ENCODE data around the gene SERAC1. TPM values are rescaled to one million over a fixed set of nuclear protein-coding genes. Genes with fewer than 3 reads are reported as not detected.

Gene SERAC1
- total RNA-seq, 1 experiment from 2014 or later, result 7.6 TPM

DNA sequence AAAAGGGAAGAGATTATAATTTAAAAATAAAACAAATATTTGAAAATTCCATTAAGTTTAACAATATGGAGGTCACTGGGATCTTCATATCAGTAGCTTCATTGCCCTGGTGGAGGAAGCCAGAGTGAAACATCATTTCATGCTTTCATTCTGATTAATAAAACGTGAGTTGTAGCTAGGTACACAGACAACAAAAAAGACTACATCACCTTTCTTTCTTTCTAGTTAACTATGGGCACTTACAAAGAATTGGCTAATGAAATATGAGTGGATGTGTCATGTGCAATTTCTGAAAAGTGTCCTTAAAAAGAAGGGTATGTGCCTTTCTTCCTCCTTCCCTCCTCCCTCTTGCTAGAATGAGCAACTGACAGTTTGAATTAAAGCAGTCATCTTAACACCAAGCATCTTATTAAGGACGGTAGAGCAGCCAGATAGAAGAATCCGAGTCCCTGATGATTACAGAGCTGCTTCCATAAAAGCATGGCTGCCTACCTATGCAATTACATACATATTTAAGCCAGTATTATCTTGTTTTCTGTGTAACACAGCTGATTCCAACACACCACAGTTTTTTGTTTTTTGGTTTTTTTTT lies 3.4 kb downstream of the SERAC1 start:
- no peak overlapping the region for H3K23ac ChIP-seq (ENCODE audit: insufficient read length, low read depth, low read length)
- H3K27ac Mint-ChIP-seq, result no peak overlapping the region
- H3K9ac ChIP-seq (ENCODE audit: extremely low read depth, insufficient read length, low read length), result no peak overlapping the region
- no peak overlapping the region for H3K56ac ChIP-seq (ENCODE audit: insufficient read length, low read depth, low read length)
- H3K4ac ChIP-seq (ENCODE audit: low read depth, low read length), result no peak overlapping the region
- 0 out of 2 replicates have a peak, but pooled peaks cover 2% of the 10 kb centered on the region for H3K4me1 ChIP-seq (ENCODE audit: insufficient read depth, low read length)
- DNase-seq, result no peak
- no peak overlapping the region for H3K27ac ChIP-seq (ENCODE audit: insufficient read length, low read depth, low read length)
- peaks cover 0 to 4% (median 0%) of the 10 kb centered on the region in 3 experiments; a peak in 3 of 7 replicates for H3K36me3 Mint-ChIP-seq (ENCODE audit: insufficient read depth in 1 of 3, low read depth in 3 of 3)
- H3K4me2 ChIP-seq (ENCODE audit: insufficient read depth, insufficient read length, low read length), result no peak overlapping the region
- H2BK120ac ChIP-seq (ENCODE audit: low read depth, low read length, poor library complexity, severe bottlenecking), result no peak overlapping the region
- no peaks in the 10 kb centered on the region for H3K9me3 ChIP-seq (ENCODE audit: control insufficient read depth, low read depth, low read length)
- H3K9me3 Mint-ChIP-seq, result no peaks in the 10 kb centered on the region; a peak in 1 of 5 replicates
- H3K27me3 Mint-ChIP-seq (ENCODE audit: low read depth), result peaks cover 18% of the 10 kb centered on the region
- no peak overlapping the region for H2BK15ac ChIP-seq (ENCODE audit: low read depth, low read length)
- no peak overlapping the region for H4K5ac ChIP-seq (ENCODE audit: insufficient read length, low read depth, low read length)
- no peak overlapping the region for H3T11ph ChIP-seq (ENCODE audit: low read length)
- no peak overlapping the region for H4K8ac ChIP-seq (replicated peaks; ENCODE audit: insufficient read length, low read depth, low read length)
- TF ChIP-seq, protein P1, sequence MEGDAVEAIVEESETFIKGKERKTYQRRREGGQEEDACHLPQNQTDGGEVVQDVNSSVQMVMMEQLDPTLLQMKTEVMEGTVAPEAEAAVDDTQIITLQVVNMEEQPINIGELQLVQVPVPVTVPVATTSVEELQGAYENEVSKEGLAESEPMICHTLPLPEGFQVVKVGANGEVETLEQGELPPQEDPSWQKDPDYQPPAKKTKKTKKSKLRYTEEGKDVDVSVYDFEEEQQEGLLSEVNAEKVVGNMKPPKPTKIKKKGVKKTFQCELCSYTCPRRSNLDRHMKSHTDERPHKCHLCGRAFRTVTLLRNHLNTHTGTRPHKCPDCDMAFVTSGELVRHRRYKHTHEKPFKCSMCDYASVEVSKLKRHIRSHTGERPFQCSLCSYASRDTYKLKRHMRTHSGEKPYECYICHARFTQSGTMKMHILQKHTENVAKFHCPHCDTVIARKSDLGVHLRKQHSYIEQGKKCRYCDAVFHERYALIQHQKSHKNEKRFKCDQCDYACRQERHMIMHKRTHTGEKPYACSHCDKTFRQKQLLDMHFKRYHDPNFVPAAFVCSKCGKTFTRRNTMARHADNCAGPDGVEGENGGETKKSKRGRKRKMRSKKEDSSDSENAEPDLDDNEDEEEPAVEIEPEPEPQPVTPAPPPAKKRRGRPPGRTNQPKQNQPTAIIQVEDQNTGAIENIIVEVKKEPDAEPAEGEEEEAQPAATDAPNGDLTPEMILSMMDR (conservative IDR thresholded peaks at IDR 0.05), result no peak
- no peak overlapping the region for H2AK5ac ChIP-seq (ENCODE audit: insufficient read length, low read length)
- H3K4me3 Mint-ChIP-seq, result no peak overlapping the region
- H2BK20ac ChIP-seq (ENCODE audit: low read depth, low read length, poor library complexity, severe bottlenecking), result no peak overlapping the region
- no peaks in the 10 kb centered on the region for H4K20me1 ChIP-seq (ENCODE audit: control insufficient read depth, insufficient read depth, insufficient read length)
- H3K4me1 Mint-ChIP-seq, result peaks cover 25 to 32% of the 10 kb centered on the region in 2 experiments
- H3K18ac ChIP-seq (ENCODE audit: insufficient read length, low read depth, low read length), result no peak overlapping the region
- peaks cover 2% of the 10 kb centered on the region; the same call in 1 of the 2 replicates for H3K27me3 ChIP-seq (ENCODE audit: insufficient read depth, low read length)
- H2AFZ ChIP-seq (ENCODE audit: low read length), result no peak overlapping the region
- no peaks in the 10 kb centered on the region for H3K79me1 ChIP-seq (ENCODE audit: insufficient read depth, low read depth, low read length, poor library complexity, severe bottlenecking)
- H3K79me2 ChIP-seq (ENCODE audit: insufficient read depth, low read length), result no peaks in the 10 kb centered on the region; the same call in 1 of the 2 replicates
- H2BK12ac ChIP-seq (ENCODE audit: insufficient read length, low read depth, low read length), result no peak overlapping the region
- no peak overlapping the region for H4K91ac ChIP-seq (ENCODE audit: insufficient read length, low read depth, low read length)
- no peak overlapping the region for H2BK5ac ChIP-seq (ENCODE audit: insufficient read length, low read length)
- WGBS (ENCODE audit: extremely low coverage, insufficient read length, low lambda C conversion rate), result no CpG with 5 or more reads among the region's 3 CpGs
- peaks cover 5% of the 10 kb centered on the region for H3K23me2 ChIP-seq (ENCODE audit: insufficient read length, low read depth, low read length, poor library complexity, severe bottlenecking)
- no peak overlapping the region for H3K14ac ChIP-seq (ENCODE audit: insufficient read depth, low read length)

Measured in H9 (cell line).